DMS153 (cell line): Measurements from ENCODE around the gene EP400.

Source experiments
- DNase-seq: peaks from one replicate; lab custom pipeline; 2025; lab: John Stamatoyannopoulos, UW

The EP400 gene, protein sequence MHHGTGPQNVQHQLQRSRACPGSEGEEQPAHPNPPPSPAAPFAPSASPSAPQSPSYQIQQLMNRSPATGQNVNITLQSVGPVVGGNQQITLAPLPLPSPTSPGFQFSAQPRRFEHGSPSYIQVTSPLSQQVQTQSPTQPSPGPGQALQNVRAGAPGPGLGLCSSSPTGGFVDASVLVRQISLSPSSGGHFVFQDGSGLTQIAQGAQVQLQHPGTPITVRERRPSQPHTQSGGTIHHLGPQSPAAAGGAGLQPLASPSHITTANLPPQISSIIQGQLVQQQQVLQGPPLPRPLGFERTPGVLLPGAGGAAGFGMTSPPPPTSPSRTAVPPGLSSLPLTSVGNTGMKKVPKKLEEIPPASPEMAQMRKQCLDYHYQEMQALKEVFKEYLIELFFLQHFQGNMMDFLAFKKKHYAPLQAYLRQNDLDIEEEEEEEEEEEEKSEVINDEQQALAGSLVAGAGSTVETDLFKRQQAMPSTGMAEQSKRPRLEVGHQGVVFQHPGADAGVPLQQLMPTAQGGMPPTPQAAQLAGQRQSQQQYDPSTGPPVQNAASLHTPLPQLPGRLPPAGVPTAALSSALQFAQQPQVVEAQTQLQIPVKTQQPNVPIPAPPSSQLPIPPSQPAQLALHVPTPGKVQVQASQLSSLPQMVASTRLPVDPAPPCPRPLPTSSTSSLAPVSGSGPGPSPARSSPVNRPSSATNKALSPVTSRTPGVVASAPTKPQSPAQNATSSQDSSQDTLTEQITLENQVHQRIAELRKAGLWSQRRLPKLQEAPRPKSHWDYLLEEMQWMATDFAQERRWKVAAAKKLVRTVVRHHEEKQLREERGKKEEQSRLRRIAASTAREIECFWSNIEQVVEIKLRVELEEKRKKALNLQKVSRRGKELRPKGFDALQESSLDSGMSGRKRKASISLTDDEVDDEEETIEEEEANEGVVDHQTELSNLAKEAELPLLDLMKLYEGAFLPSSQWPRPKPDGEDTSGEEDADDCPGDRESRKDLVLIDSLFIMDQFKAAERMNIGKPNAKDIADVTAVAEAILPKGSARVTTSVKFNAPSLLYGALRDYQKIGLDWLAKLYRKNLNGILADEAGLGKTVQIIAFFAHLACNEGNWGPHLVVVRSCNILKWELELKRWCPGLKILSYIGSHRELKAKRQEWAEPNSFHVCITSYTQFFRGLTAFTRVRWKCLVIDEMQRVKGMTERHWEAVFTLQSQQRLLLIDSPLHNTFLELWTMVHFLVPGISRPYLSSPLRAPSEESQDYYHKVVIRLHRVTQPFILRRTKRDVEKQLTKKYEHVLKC (N-terminal part only)

GRCh38 chr12:131949431-131950181, at the start of gene EP400:
EP400 (plus strand) TSS chr12:131949942; CDS start chr12:131960620, 10,678 bp downstream.
- DNase-seq: peak; percentile 80

GRCh38 chr12:131900397-131900796, 49.3 kb upstream of the EP400 start:
- DNase-seq: no peak

GRCh38 chr12:131901431-131902331, 48.1 kb upstream of the EP400 start:
- DNase-seq: no peak

GRCh38 chr12:131902332-131903241, 47.2 kb upstream of the EP400 start:
- no peak for DNase-seq

GRCh38 chr12:131903270-131904255, 46.2 kb upstream of the EP400 start:
- no peak for DNase-seq

- no peak for DNase-seq
Observed at GRCh38 chr12:131904346-131904745, 45.4 kb upstream of the EP400 start.

DNA sequence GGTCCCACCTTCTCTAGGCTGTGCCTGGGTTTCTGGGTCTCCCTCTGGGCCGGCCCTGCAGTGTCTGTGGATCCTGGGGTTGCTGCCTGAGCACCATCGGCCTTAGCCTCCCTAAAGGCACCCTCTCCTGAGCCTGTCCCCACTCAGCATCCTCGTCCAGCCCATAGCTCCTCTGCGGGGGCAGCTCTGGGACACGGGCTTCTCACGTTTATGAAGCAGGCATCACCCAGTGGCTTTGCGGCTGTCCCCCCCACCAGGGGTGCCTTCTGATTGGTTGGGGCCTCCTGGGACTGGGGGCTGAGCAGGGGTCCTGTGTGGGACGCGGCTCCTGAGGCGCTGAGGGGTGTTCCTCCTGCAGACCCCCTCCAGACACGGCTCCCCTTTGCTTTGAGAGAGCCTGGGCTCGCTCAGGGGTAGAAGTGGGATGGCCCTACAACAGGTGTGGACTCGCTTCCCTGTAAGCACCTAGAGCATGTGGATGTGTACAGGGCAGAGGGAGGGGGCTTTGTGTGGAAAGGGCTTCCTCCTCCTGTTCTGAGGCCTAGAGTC, 44.6 kb upstream of the EP400 start:
- DNase-seq: no peak

- DNase-seq: no peak
Observed at GRCh38 chr12:131905630-131906091, 44.1 kb upstream of the EP400 start.

DNA sequence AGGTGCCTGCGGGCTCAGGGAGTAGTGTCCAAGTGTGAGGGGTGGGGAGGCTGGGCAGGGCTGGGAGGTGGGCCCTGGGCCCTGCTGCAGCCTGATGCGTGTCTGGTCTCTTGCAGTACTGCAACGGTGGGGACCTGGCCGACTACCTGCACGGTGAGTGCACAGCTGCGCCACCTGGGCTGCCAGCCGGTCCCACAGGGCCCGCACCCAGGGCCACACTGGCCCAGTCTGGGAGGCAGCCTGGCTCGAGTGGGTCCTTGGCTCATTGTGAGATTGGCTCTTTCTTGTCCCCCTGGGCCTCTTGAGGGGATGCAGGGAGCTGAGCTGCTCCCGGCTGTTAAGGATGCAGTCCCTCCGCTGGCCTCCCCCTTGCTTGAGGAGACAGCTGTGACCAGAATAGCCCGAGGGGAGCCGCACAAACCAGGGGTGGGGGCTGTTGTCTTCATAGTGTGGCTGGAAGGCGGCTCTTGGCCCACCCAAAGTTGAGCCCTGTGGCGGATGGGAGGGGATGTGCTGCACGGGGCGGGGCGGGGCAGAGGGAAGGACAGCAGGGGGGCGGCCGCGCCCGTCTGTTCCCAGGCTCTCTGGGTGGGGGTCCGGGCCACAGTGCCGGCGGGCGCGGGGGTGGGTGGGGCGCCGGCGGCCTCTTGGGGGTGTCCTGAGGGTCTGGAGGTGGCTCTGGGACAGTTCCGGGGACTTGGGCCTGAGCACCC, 42.2 kb upstream of the EP400 start:
- DNase-seq: no peak

- DNase-seq: no peak
Observed at GRCh38 chr12:131908092-131909080, 41.4 kb upstream of the EP400 start.

DNA sequence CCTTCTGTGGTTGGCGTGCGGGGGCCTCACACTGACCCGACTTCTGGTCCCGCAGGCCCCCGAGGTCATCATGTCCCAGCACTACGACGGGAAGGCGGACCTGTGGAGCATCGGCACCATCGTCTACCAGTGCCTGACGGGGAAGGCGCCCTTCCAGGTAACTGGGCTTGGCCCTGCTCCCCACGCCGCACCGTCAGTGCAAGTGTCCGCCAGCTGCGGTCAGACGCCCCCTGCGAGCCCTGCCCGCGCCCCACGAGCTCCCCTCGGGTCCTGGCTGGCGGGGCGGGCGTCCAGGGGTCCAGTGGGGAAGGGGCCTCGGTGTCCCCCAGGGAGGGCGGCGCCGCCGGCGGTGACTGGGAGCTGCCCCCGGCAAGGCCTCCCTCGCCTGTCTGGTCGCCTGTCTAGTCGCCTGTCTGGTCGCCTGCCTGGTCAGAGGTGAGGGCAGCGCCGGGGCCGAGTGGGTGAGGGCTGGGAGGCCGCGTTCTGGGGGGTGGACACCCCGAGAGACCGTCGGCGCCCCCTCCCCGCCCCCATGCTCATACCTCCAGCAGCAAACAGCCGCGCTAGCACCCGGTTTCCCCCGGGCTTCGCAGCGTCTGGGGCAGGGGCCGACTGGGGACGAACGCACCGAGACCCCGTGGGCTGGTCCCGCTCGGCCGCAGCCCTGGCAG, 40.5 kb upstream of the EP400 start:
- DNase-seq: no peak

- DNase-seq: no peak
Observed at GRCh38 chr12:131909752-131910219, 40.0 kb upstream of the EP400 start.

DNA sequence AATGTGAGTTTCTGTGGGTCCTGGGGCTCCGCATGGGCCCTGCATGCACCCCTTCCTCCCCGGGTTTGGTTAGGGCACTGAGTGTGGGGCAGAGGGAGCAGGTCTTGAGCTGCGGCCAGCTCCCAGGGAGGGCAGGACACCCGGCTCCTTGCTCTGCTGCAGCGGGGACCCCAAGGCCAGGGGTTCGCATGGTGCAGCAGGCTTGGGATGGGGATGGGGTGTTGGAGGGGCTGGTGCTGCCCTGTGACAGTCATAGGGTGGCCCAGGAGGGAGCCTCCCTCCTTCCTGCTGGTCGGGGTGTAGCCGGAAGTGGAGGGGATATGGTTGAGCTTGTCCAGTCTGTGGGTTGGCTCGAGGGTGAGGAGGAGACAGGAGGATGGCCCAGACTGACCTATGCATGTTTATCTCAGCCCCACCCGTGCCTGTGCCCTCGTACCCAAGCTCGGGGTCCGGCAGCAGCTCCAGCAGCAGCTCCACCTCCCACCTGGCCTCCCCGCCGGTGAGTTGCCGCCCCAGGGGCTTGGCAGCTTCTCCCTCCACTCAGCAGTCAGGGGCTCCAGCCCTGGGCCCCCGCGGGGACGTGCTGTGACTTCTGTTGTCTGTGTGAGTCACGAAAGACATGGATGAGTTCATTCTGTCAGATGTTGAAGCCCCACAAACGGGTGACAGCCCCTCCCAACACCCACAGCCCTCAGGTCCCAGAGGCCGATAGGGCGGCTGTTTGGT, 39.3 kb upstream of the EP400 start:
- no peak for DNase-seq

- no peak for DNase-seq
Observed at GRCh38 chr12:131911028-131911650, 38.6 kb upstream of the EP400 start.
